ENCODE results near the gene KRTAP16-1.

DNA sequence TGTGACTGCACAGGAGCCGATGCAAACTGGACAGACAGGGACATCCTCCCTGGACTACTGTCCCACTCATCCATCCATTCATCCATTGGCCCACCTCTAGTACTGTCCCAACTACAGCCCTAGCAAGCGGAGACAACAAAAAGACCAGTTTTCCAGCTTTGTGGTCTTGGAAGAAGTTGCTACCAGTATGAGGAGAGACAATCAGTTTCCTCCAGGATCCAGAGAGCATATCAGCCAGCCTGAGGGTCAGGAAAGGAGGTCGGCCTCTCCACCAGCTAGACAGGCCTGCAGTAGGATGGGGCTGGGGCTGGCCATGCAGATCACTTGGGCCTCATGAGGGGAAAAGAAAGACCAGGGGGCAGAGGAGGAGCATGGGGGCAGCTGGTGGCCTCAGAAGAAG, 24.7 kb upstream of the KRTAP16-1 start:
- TF ChIP-seq, protein P1, sequence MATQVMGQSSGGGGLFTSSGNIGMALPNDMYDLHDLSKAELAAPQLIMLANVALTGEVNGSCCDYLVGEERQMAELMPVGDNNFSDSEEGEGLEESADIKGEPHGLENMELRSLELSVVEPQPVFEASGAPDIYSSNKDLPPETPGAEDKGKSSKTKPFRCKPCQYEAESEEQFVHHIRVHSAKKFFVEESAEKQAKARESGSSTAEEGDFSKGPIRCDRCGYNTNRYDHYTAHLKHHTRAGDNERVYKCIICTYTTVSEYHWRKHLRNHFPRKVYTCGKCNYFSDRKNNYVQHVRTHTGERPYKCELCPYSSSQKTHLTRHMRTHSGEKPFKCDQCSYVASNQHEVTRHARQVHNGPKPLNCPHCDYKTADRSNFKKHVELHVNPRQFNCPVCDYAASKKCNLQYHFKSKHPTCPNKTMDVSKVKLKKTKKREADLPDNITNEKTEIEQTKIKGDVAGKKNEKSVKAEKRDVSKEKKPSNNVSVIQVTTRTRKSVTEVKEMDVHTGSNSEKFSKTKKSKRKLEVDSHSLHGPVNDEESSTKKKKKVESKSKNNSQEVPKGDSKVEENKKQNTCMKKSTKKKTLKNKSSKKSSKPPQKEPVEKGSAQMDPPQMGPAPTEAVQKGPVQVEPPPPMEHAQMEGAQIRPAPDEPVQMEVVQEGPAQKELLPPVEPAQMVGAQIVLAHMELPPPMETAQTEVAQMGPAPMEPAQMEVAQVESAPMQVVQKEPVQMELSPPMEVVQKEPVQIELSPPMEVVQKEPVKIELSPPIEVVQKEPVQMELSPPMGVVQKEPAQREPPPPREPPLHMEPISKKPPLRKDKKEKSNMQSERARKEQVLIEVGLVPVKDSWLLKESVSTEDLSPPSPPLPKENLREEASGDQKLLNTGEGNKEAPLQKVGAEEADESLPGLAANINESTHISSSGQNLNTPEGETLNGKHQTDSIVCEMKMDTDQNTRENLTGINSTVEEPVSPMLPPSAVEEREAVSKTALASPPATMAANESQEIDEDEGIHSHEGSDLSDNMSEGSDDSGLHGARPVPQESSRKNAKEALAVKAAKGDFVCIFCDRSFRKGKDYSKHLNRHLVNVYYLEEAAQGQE (IDR thresholded peaks at IDR 0.05; ENCODE audit: insufficient replicate concordance, low read depth), result no peak
- TF ChIP-seq, protein P2, sequence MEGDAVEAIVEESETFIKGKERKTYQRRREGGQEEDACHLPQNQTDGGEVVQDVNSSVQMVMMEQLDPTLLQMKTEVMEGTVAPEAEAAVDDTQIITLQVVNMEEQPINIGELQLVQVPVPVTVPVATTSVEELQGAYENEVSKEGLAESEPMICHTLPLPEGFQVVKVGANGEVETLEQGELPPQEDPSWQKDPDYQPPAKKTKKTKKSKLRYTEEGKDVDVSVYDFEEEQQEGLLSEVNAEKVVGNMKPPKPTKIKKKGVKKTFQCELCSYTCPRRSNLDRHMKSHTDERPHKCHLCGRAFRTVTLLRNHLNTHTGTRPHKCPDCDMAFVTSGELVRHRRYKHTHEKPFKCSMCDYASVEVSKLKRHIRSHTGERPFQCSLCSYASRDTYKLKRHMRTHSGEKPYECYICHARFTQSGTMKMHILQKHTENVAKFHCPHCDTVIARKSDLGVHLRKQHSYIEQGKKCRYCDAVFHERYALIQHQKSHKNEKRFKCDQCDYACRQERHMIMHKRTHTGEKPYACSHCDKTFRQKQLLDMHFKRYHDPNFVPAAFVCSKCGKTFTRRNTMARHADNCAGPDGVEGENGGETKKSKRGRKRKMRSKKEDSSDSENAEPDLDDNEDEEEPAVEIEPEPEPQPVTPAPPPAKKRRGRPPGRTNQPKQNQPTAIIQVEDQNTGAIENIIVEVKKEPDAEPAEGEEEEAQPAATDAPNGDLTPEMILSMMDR (IDR thresholded peaks at IDR 0.05; ENCODE audit: insufficient read depth, low read length), result no peak
- TF ChIP-seq POLR2AphosphoS5 (IDR thresholded peaks at IDR 0.05; ENCODE audit: low read depth), result no peak
- no peak for TF ChIP-seq GABPA (IDR thresholded peaks at IDR 0.05; ENCODE audit: low read depth)
- no peak for TF ChIP-seq SPI1 (IDR thresholded peaks at IDR 0.05; ENCODE audit: borderline replicate concordance, low read depth)

All from HL-60 (cell line).